ENCODE results near the gene R3HDM4.
A peak's percentile ranks its signal among the peaks of the same experiment; 100 is the strongest.

Gene R3HDM4

GRCh38 chr19:913080-913748 lies at the start of gene R3HDM4:
Gene R3HDM4 (minus strand): TSS chr19:913219. CDS start chr19:913157, 62 bp downstream.
- Histone ChIP-seq H3K9ac (peak within 1 kb of the TSS; percentile 87), H3K4me1 (no peaks in the 10 kb centered on the region), H3K27ac (peak within 1 kb of the TSS; percentile 65), H2AFZ (peak within 1 kb of the TSS; percentile 83), H3K4me3 (ENCODE audit: low read depth, low read length) (peak within 1 kb of the TSS; percentile 69), H3K36me3 (ENCODE audit: control insufficient read depth, insufficient read depth, low read length) (no peaks in the 10 kb centered on the region), H3K4me2 (ENCODE audit: low read length) (peak within 1 kb of the TSS; percentile 82), H3K27me3 (ENCODE audit: control insufficient read depth, insufficient read depth, low read length) (no peaks in the 10 kb centered on the region), H3K9me3 (ENCODE audit: control insufficient read depth, low read length) (no peaks in the 10 kb centered on the region), H3K79me2 (peaks cover 2% of the 10 kb centered on the region)
- no peak for TF ChIP-seq CTCF (IDR thresholded peaks at IDR 0.05)

- H3K27ac ChIP-seq: no peak overlapping the region
- no peaks in the 10 kb centered on the region for H3K9me3 ChIP-seq (ENCODE audit: control insufficient read depth, low read length)
- peaks cover 4% of the 10 kb centered on the region for H3K79me2 ChIP-seq
- no peaks in the 10 kb centered on the region for H3K4me1 ChIP-seq
- H3K9ac ChIP-seq: no peak overlapping the region
- no peak overlapping the region for H3K4me3 ChIP-seq (ENCODE audit: low read depth, low read length)
- TF ChIP-seq CTCF (IDR thresholded peaks at IDR 0.05): no peak
- H2AFZ ChIP-seq: no peak overlapping the region
- H3K36me3 ChIP-seq (ENCODE audit: control insufficient read depth, insufficient read depth, low read length): no peaks in the 10 kb centered on the region
- H3K27me3 ChIP-seq (ENCODE audit: control insufficient read depth, insufficient read depth, low read length): no peaks in the 10 kb centered on the region
- H3K4me2 ChIP-seq (ENCODE audit: low read length): no peak overlapping the region
Observed at GRCh38 chr19:961866-962620, 49.0 kb upstream of the R3HDM4 start.

- Histone ChIP-seq H3K27me3 (ENCODE audit: control insufficient read depth, insufficient read depth, low read length) (no peaks in the 10 kb centered on the region), H3K4me1 (no peaks in the 10 kb centered on the region), H3K9ac (no peak overlapping the region), H2AFZ (no peak overlapping the region), H3K9me3 (ENCODE audit: control insufficient read depth, low read length) (no peaks in the 10 kb centered on the region), H3K4me2 (ENCODE audit: low read length) (no peak overlapping the region), H3K36me3 (ENCODE audit: control insufficient read depth, insufficient read depth, low read length) (no peaks in the 10 kb centered on the region), H3K4me3 (ENCODE audit: low read depth, low read length) (no peak overlapping the region), H3K79me2 (peaks cover 12% of the 10 kb centered on the region), H3K27ac (no peak overlapping the region)
- TF ChIP-seq CTCF (IDR thresholded peaks at IDR 0.05): no peak
Observed at GRCh38 chr19:960601-960938, 47.6 kb upstream of the R3HDM4 start.

- TF ChIP-seq CTCF (IDR thresholded peaks at IDR 0.05): no peak
- no peaks in the 10 kb centered on the region for H3K27me3 ChIP-seq (ENCODE audit: control insufficient read depth, insufficient read depth, low read length)
- no peaks in the 10 kb centered on the region for H3K4me1 ChIP-seq
- H3K4me2 ChIP-seq (ENCODE audit: low read length): no peak overlapping the region
- H3K27ac ChIP-seq: no peak overlapping the region
- H3K4me3 ChIP-seq (ENCODE audit: low read depth, low read length): no peak overlapping the region
- H3K9me3 ChIP-seq (ENCODE audit: control insufficient read depth, low read length): no peaks in the 10 kb centered on the region
- peaks cover 15% of the 10 kb centered on the region for H3K79me2 ChIP-seq
- no peak overlapping the region for H2AFZ ChIP-seq
- no peaks in the 10 kb centered on the region for H3K36me3 ChIP-seq (ENCODE audit: control insufficient read depth, insufficient read depth, low read length)
- H3K9ac ChIP-seq: no peak overlapping the region
Observed at GRCh38 chr19:960020-960419, 47.0 kb upstream of the R3HDM4 start.

All from parathyroid adenoma (tissue), 2 donors.